GM18520 (cell line): ENCODE data around the gene PANK4.
"Not testable (repeated sequence)": the region's sequence is repeated elsewhere in the genome, so short reads cannot be mapped to it uniquely, and the experiment has no call there.

Experiments used
- ATAC-seq: cut with Tn5 transposase; IDR thresholded peaks from one replicate; pipeline ENCODE4 v1.9.1; 2021; ENCODE audit not compliant: unreplicated experiment

Gene PANK4

GRCh38 chr1:2466958-2467554 is 59.3 kb downstream of the PANK4 start:
- ATAC-seq = no peak

- no peak for ATAC-seq
Measured at GRCh38 chr1:2466270-2466665, 60.1 kb downstream of the PANK4 start.

GRCh38 chr1:2465371-2466269 is 60.8 kb downstream of the PANK4 start:
- no peak for ATAC-seq

- no peak for ATAC-seq
Measured at GRCh38 chr1:2463396-2463795, 63.0 kb downstream of the PANK4 start.

GRCh38 chr1:2462819-2463218 is 63.6 kb downstream of the PANK4 start:
- ATAC-seq = no peak

GRCh38 chr1:2460996-2461751 is 65.2 kb downstream of the PANK4 start:
- no peak for ATAC-seq

GRCh38 chr1:2460203-2460602 is 66.2 kb downstream of the PANK4 start:
- ATAC-seq = no peak

- no peak for ATAC-seq
Measured at GRCh38 chr1:2459757-2460156, 66.6 kb downstream of the PANK4 start.

GRCh38 chr1:2459102-2459753 is 67.2 kb downstream of the PANK4 start:
- ATAC-seq = not testable (repeated sequence)

- no peak for ATAC-seq
Measured at GRCh38 chr1:2458687-2459086, 67.7 kb downstream of the PANK4 start.
